ENCODE results near the gene COL7A1.
"Not testable (repeated sequence)": the region's sequence is repeated elsewhere in the genome, so short reads cannot be mapped to it uniquely, and the experiment has no call there.

The COL7A1 gene

GRCh38 chr3:48563382-48563918 is 31.7 kb downstream of the COL7A1 start, which contains the start of gene UCN2:
UCN2 (minus strand) TSS chr3:48563781; CDS start chr3:48563124, 657 bp downstream.
- DNase-seq (ENCODE audit: low spot score) = no peak

- DNase-seq (ENCODE audit: low spot score) = no peak
Measured at GRCh38 chr3:48562367-48563095, 32.6 kb downstream of the COL7A1 start.

DNA sequence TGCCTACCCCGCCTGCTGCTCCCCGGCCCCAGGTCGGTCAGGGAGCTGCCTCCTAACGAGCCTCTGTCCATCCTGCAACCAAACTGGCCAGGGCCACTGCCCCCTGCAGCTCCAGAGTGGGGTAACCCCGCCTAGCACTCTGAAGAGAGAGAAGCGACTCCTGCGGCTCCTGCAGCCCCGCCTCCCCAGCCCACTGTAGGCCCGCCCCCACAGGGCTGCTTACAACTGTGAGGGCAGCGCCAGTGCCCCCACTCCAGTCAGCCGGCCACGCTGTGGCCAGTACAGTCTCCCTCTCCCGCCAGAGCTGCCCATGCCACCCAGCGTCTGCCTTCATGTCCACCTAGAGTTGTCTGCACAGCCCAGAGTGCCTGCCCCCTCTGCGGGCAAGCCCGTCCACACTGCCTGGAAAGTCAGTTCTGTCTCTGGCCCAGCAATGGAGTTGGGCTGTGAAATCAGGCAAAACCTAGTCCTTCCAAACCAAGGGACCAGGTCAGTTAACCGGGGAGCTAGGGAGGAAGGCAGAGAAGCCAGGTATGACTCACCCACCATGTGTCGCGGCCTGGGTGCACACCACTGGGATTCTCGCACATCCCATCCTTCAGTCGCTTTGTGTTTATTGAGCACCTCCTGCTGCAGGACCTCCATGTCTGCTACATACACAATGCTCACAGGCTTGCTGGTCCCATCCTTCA is 33.9 kb downstream of the COL7A1 start:
- peak; percentile 62 for DNase-seq (ENCODE audit: low spot score)

DNA sequence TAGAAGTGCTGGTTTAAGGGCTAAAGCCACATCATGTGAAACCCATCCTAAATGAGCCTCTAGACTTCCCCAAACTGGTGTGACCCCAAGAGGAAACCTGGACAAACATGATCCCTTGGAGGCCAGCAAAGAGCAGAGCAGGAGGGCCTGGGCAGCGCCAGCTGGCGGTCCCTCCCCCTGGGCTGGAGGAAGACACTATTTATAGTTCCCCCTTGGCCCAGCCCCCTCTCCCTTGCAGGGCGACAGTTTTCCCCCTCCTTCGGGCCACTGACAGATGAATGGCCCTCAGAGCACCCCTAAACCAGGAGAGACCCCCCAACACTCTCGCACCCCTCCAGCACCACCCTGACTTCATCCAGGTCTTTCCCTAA is 34.5 kb downstream of the COL7A1 start:
- DNase-seq (ENCODE audit: low spot score) = no peak

- no peak for DNase-seq (ENCODE audit: low spot score)
Measured at GRCh38 chr3:48558493-48559134, 36.5 kb downstream of the COL7A1 start.

DNA sequence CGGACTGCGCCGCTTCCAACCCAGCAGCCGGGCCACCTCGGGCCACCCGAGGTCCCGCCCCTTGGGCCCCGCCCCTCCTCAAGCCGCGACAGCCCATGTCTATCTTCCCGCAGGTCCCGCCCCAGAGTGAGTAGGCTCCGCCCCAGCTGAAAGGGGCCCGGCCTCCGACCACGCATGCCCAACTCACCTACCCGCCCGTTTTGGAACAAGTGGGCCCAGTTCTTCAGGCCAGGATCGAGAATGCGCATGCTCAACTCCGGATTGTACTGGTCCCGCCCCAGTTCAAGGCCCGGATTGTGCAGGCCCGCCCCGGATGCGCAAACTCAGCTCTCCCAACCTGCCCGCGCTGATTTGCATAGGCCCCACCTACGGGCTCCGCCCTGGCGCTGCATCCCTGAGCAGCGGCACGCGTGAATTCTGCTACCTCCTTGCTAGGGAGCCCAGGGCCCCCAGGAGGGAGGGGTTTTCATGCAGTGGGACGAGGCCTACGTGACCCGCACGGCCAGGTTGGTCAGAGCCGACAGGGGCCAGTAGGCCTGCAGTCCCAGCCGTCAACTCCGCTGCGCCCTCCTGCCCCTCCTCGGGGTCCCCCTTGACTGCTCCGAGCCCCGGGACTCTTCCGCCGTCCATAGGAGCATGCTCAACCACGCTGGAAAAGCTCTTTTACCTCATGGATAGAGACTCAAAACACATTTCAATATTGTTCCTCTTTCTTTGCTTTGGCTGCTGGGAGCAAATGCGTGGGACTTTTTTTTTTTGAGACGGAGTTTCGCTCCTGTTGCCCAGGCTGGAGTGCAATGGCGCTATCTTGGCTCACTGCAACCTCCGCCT is 38.1 kb downstream of the COL7A1 start, which contains the start of gene PFKFB4:
TSS of gene PFKFB4 (minus strand) at position 8 of the 831 bp plus-strand sequence. CDS start 26 bp downstream, outside the sequence.
- peak; percentile 100 for DNase-seq (ENCODE audit: low spot score)

DNA sequence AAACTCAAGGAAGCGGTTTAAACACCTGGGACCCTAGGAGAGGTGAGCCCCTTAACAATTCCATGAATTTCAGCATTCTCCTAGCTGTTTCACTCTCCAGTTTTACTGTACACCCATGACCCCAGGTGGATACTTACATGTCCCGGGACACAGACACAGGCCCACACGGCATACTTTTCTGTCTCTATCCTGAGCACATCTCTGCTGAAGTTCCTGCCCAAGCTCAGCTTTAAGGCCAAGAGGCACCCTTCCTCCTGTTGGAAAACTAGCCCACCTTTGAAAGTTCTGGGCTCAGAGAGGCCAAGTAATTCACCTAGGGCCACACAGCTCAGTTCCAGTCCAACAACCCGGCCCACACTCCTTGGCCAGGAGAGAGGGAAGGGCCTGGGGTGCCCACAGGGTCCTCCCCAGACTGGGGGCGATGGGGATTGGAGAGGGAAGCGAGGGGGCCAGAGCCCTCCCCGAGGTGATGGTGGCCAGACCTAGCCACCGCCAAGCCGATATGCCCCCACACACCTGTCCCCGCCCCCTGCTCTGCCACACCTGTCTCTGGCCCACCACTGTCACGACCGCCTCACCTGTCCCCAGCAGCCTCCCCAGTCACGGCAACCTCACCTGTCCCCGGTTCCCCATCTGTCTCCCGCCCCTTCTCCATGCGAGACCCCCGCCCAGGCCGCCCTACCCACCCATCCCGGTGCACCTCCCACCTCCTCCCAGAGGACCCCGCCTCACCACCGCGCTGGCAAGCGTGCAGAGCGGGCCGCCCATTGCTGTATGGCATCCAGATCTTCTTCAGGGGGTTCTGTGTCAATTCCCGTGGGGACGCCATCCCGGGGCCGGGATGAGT is 39.0 kb downstream of the COL7A1 start:
- DNase-seq (ENCODE audit: low spot score) = no peak

GRCh38 chr3:48555231-48555948 is 39.7 kb downstream of the COL7A1 start:
- no peak for DNase-seq (ENCODE audit: low spot score)

DNA sequence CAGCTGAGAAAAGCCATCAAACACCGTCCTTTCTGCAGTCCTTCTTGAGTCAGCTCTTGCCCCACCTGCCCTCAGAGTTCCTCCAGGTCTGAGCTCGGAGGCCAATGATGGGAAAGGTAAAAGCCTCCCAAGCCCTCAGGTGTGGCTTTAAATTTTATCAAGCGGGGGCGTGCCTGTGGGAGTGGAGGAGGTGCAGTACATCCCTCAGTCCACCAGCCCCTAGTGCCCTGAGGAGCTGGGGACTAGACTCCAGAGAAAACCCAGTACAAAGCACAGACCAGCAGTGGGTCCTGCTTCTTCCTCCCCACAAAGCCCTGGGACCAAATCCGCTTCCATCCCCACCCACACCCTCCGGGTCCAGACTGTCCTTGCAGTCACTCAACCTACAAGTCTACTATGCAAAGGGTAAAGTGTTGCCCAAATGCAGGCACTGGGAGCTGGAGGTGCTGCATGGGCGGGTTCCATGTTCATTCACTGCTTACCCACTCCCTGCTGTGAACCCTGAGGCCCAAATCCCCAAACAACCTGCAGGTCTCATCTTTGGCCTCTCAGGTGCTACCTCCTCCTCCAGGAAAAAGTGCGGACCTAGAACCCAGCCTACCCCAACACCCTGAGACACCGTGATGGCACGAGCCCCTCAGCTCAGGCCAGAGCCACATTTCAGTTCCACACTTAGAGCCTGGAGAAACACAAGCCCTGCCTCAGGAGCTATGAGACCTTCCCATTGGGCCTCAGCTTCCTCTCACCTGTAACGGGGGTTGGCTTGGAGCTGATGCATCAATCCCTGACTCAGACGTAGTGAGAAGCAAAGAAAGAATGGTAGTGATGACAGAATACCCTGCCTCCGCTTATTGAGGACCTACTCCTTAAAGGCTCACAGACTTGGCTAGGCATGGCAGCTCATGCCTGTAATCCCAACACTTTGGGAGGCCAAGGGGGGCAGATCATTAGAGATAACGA is 41.0 kb downstream of the COL7A1 start:
- DNase-seq (ENCODE audit: low spot score) = no peak

GRCh38 chr3:48553361-48553760 is 41.8 kb downstream of the COL7A1 start:
- DNase-seq (ENCODE audit: low spot score) = no peak

- no peak for DNase-seq (ENCODE audit: low spot score)
Measured at GRCh38 chr3:48552111-48552951, 42.8 kb downstream of the COL7A1 start.

- DNase-seq (ENCODE audit: low spot score) = not testable (repeated sequence)
Measured at GRCh38 chr3:48551651-48552050, 43.5 kb downstream of the COL7A1 start.

DNA sequence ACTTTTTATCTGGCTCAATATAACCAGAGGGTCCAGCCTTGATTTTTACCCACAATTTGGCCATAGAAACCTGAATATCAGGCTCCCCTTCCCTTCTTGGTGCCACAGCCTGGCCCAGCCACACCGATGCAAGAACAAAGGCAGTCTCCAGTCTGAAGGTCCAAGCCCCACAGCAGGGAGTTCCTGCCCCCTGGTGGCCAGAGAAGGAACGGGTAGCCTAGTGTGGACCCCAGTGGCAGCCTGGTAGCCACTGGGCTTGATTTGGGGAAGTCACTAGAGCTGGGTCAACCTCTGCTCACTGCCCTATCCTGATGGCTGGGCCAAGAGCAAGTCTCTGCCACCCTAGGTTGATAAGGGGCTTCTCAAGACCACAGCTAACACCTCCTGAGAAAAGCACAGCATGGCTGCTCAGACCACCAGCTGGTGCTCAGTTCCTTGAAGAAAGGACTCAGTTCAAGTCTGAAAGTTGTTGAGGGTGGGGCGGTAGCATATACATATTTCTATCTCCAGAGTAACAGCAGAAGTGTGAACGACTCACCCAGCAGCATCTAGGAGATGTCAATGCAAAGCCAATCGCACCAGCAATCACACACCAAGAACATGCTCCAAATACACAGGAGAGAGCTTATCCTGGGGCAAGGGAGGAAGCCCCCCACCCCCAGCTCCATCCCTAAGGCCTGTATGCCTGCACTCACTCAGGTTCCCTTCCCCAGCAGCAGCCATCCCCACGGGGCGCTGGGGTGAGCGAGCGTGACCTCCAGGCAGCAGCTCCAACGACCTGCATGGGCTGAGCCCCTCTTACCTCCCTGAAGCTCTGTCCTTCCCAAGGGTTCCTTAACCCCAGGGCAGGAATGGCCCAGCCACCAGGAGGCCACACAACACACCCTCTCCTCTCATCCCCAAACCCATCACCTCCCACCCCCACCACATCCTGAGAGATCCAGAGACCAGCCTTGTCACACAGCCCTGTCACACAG is 46.1 kb downstream of the COL7A1 start:
- DNase-seq (ENCODE audit: low spot score) = peak; percentile 82

DNA sequence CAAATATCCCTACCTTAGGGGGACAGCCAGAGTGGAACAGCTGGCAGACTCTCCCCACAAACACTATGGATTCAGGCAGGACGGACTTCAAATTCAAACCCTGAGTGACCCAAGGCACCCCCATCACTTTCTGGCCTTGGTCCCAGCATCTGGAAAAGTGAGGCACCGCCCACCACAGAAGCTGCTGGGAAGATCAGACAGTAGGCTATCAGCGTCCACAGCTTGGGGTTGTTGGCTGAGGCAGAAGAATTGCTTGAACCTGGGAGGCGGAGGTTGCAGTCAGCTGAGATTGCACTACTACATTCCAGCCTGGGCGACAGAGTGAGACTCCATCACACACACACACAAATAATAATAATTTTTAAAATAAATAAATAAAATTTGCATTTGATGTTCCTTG is 47.0 kb downstream of the COL7A1 start:
- DNase-seq (ENCODE audit: low spot score) = no peak

DNA sequence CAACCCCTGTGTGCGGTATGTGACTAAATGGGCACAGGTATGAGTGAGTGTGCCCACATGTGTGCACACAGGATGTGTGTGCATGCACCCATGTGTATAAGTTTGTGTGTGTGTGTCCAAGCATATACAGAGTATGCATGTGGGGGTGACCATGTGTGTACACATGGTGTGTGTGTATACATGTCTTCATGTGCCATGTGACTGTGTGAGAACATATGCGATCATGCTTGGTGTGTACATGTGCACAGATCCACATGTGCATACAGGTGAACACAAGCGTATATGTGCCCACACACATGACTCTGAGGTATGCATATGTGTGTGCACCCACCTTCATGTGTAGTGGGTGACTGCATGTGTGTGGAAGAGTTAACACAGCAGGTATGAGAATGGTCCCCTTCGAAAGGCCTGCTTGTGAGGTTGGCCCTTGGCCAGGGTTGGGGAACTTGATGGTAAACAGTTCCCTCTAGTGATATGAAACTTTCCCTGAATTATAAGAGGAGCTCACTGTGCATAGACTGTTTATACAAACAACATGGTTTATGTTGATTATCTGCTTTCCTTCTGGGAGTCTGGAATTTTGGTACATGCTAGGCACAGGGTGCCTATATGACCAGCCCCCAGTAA is 48.8 kb downstream of the COL7A1 start:
- no peak for DNase-seq (ENCODE audit: low spot score)

DNA sequence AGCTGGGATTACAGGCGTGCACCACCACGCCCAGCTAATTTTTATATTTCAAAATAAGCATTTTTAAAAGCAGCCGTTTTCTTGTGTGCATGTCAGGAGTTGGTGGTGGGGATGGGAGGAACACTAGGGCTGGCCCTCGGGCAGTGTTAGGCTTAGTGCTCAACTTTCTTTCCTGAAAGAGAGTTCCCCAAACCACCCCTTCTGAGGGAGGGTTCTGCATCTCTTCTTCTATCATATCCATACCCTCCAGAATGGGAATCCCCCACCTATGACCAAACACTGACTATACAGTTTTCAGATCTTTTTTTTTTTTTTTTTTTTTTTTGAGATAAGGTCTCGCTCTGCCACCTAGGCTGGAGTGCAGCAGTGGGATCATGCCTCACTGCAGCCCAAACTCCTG is 51.0 kb downstream of the COL7A1 start:
- DNase-seq (ENCODE audit: low spot score) = no peak

All from cerebellar cortex (tissue), 1 donor.